Islet of Langerhans (tissue), 1 donor: ENCODE data around the gene SLC2A1.

Source experiments
- FAIRE-seq: peaks from one replicate; lab custom pipeline; 2011; peaks lifted over from hg19 to GRCh38; lab: Jason Lieb, UNC

SLC2A1 gene

DNA sequence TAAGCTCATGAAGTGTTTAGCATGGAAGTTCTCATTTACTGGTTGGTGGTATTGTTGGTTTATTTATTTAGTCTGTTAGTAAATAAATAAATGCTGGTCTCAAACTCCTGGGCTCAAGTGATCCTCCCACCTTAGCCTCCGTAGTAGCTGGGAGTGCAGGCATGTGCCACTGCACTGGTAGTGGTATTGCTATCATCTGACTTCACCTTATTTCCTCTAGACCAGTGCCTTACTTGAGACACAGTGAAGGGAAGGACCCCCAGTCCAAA is 1.4 kb upstream of the SLC2A1 start:
- FAIRE-seq = no peak

DNA sequence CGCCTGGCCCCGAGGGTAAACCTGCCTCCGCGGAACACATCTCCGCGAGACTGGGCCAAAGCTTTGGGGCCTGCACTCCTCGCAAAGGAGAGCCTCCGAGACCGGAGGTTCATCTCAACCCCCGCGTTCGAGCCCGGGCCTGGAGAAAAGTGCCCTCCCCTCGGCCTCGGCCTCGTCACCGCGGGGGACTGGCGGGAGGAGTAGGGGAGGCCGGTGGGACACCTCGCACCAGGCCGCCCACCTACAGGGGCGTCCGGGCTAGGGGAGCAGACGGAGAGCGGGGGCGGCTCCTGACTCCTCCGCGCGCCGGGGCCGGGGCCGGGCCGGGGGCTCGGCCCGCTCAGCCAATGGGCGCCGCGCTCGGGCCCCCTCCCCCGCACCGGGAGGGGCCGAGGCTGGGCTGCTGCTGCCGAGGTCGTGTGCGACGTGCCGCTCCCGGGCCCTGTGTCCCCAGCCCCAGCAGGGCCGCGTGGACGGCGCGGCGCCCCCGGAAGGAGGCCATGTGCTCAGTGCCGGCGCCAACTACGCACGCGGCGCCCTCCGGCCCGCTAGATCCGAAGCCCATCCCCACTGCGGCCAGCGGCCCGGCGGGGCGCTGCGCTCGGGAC is 684 bp downstream of the SLC2A1 start:
- no peak for FAIRE-seq

DNA sequence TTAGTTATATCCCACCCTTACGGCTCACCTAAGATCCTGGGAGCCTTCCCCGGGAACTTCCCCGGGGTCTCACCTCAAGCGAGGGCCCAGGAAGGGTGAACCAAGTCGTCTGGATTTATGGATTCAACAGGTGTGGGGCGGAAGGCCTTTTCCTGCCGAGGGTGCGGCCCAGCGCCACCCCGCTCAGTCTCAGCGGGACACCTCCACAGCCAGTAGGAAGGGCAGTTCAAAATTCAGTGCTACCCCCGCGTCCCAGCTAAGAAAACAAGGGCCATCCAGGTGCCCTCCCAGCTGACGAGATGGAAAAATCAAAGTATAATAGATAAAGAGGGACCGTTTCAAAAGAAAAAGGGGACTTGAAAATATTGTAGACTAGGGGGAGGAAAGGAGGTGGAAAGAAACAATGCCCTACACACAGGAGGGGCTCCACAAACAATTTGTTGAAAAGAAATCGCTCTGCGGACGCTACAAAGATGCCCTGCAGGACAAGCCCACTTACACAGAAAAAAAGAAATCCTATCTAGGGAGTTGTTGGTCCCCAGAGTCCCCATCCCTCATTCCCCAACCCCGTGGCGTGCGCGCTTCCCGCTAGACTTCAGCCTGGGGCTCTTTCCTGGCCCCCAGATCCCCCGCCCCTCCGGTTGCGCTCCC is 1.3 kb downstream of the SLC2A1 start:
- no peak for FAIRE-seq

DNA sequence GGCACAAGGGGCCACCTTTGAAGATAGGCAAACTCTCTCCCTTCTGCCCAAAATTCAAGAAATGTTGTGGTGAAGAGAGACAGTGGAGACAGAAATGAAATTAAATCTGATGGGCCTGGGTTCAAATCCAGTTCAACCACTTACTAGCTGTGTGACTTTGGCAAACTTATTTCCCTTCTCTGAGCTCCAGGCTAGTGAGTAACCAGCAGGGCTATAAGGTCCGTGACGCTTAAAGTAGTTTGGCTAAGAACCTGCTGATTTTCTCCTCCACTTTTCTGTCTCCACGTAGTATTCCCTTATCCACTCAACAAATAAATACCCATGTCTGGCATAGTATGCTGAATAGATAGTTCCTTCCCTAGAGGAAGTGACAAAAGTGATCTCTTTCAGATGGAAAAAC is 1.9 kb downstream of the SLC2A1 start:
- FAIRE-seq = no peak

DNA sequence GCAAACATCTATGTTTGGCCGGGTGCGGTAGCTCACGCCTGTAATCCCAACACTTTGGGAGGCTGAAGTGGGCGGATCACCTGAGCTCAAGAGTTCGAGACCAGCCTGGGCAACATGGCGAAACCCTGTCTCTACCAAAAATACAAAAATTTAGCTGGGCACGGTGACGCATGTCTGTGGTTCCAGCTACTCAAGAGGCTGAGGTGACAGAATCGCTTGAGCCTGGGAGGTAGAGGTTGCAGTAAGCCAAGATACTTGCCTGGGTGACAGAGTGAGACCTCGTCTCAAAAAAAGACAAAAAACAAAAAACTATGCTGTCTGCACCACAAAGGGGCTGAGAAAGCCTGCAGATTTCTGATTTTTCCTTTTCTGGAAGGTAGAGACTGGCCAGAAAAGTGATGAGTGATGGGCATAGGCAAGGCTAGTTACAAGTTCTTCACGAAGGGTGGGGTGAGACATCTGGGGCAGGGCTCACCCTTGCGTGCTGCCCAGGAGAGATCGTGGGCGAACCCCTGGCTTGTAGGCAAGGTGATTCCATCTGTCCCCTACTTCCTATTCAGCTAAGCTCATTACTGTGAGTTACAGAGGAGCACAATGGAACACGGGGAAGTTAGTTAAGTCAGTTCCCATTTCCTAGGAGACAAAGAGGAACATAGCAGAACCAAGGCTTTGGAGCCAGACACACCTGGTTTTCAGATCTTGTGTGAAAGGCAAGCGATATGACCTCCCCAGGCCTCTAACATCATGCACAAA is 3.2 kb downstream of the SLC2A1 start:
- FAIRE-seq = no peak

DNA sequence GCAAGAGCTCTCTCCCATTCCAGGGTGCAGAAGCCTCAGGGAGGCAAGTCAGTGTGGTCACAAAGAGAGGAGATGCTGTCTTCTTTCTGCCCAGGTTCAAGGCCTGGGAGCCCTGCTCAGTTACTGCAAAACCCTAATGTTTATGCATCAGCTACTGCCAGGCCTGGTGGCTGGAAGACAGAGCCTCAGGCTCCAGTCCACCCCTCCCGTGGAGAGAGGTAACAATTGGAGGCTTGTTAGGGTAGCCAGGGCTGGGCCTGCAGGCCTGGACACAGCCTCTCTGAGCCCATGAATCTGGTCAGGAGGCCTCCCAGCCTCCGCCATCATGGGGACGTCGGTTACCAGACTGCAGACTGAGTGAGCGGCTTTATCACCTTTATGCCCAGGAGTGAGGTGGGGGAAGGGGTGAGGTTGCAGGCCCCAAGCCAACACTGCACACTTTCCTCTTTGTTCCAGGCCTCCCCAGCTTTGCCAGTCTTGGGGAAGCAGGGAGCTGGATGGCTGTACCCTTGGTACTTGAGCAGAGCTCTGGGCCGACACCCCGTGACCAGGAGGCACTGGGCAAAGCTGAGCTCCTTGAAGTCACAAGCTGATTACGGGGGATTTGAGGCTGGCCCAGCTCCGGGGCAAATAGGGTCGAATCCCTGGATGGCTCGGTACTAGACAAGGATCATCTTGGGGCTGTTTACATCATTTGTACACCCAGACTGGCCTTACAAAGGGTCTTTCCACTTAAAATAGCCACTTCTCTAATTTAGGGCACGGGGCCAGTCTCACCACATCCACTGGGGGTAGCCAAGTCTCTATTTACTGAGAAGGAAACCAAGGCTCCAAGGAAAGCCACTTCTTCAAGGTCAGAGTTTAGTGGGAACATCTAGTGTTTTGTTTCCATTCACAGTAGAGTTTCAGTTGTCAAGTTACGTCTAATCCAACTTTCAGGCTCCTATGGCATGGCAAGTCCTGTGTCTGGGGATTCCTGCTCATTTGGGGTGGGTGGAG is 5.2 kb downstream of the SLC2A1 start:
- FAIRE-seq = no peak

DNA sequence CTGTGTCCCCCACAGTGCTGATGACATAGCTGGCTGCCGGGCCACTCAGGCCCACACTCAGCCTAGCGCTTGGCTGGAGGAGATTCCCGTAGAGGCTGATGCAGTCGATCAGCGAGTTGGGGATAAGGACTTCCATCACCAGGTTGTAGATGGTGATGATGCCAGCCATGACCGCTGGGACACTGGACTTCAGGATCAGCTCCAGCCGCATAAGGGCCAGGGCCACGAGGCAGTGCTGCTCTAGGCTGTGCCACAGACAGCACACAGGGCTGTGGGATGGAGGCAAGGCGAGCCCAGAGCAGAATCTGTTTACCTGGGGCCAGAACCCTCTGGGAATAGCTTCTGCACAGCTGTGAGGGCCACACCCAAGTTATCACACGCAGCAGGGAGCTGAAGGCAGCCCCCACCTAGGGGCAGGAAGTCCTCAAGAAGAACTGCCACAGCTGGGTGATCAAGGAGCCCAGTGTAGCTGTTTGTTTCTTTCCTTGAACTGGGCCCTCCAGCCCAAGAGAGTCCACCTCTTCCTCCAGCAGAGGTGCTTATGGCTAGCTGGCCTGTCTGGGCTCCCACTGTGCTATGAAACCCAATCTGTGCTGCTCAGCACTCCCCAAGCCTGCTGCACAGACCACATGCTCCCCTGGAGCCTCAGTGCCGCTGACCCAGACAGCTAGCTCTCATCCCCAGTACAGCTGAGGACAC is 6.2 kb downstream of the SLC2A1 start:
- FAIRE-seq = no peak

DNA sequence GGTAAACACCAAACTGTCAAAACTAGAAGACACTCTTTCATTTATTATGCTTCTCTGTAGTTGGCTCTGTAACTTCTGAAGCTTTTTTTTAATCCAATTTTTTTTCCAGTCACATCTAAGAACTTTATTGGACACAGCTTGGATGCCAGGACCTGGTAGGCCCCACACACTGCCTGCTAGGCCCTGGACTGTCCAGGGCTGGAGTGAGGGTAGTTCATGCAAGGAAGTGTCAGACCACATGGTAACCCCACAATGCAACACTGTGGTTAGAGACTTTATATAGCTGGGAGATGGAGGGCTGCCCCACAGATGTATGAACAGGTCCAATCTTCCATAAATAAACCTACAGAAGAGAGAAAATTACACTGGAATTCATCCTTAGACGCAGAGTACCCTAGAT is 7.1 kb downstream of the SLC2A1 start:
- FAIRE-seq = no peak

DNA sequence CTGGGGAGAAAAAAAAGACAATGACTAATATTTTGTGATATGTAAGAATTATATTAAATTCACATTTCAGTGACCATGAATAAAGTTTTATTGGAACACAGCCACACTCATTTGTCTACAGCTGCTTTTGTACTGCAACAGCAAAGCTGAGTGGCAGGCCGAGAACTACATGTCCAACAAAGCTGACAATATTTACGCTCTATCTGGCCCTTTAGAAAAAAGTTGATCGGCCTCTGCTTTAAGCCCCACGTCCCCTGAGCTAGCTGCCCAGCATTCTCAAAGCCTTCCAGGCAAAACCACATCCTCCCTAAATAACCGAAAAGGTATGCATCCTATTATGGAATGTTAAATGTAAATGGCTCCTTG is 8.6 kb downstream of the SLC2A1 start:
- FAIRE-seq = no peak

DNA sequence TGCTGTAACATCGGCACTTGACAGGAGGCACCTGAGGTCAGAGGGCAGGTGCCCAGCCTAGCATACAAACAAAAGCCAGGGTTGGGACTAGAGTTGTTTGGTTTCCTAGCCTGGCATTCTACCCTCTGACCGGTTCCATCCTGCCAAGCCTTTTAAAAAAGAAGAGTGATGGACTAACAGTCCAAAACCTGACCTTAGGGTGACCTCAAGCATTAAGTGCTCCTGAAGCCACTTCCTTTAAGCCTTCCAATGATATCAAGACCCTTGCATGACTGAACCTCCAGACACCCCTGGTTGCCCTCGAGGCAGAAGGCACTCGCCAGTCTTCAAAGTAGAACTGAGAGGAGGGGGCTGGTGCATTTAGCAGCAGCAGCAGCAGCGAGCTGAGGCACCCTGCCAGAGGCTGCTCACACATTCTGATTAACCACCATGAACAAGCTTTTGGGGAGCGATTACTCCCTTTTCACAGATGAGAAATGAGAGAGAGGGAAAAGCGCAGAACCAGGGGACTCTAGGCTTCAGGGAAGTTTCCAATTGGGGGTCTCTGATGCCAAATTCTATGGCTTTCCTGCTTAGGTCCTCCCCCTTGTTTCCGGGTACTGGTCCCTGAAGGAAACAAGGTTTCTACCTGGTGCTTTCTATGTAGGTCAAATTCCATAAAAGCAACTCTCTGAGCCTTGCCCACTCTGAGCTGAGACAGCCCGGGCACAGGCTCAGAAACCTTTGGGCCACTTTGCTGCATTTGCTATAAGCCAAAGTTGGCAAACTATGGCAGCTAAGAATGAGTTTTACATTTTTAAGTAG is 9.2 kb downstream of the SLC2A1 start:
- no peak for FAIRE-seq

DNA sequence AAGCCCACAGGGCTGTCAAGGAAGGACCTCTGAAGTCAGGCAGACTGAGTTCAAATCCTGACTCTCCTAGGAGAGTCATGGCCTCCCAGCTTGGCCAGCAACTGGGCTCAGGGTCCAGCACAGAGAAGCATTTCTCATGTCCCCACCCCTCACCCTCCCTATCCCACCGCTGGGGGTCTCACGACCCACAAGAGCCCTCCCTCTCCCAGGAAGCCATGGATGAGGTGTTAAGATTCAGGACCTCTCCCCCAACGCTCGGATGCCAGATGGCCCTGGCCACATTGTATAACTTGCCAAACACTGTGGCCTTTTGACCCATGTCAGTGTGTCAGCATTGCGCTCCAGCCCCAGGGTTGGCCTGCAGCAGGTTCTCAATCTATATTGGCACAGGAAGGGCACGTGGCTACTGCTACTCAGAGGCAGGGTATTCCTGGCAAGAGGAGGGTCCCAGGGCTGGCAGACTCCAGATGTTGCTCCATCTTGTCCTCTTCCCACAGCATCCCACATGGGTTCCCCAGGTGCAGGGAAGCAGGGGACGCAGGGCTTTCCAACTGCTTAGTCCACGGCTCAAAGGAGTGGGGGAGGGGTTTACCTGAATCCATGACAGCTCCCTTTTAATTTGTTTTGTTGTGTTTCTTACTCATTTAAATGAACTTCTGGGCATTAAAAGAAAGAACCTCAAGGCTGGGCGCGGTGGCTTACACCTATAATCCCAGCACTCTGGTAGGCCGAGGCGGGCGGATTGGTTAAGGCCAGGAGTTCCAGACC is 10.5 kb downstream of the SLC2A1 start:
- no peak for FAIRE-seq

DNA sequence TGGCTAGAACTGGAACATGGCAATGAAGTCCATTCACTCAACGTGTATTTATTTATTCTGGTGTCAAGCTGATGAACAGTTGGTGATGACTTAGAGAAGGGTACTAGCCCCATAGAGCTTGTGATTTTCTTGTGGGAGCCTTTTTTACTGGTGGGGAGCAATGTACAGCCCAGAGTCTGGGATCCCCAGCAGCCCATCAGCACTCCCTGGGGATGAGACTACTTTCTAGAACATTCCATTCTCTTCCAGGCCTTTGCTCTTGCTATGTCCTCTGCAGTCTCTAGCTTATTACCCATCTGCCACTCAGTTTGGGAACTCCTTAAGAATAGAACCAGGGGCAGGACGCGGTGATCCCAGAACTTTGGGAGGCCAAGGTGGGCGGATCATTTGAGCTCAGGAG is 11.6 kb downstream of the SLC2A1 start:
- FAIRE-seq = no peak

DNA sequence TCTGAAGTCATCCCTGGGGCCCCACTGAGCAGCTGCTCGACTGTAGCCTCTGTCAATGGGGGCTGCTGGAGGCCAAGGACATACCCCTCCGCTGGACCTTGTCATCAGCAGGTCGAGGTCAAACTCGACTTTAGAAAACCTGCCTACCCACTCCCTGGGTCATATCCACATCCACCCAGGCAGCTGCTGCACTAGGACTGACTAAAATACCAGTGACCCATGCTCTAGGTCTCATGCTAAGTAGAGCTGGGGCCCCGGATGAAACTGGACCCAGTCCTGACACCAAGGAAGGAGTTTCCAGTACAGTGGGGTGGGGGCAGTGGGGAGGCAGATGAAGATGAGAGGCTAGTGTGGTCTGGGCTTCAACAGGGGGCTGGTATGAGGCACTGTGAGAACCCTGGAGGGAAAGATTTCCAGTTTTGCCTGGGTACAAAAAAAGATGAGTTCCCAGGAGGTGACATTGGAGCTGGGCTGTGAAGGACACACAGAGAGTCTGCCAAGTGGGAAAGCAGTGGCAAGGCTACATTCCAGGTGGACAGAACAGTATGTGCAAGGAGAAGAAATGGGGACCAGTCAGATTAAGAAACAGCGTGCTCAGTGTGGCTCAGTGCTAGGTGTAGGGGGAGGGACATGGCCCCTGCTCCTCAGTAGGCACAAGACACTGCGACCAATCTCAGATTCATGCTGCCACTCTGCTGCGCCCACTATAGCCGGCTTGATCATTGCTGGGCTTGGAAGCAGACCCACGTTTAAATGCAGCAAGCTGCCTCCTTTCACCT is 12.4 kb downstream of the SLC2A1 start:
- no peak for FAIRE-seq

DNA sequence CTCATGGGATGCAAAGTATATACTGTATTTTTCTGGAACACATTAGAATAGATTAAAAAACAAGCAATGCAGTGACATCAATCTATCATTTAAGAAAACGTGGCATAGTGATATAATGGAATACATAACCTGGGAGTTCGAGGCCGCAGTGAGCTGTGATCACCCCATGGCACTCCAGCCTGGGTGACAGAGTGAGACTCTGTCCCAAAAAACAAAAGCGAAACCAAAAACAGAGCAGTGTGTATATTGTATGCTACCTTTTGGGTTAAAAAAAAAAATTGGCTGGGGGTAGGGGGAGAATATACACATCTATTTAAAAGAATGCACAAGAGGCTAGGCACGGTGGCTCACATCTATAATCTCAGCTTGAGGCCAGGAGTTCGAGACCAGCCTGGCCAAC is 13.5 kb downstream of the SLC2A1 start:
- no peak for FAIRE-seq

DNA sequence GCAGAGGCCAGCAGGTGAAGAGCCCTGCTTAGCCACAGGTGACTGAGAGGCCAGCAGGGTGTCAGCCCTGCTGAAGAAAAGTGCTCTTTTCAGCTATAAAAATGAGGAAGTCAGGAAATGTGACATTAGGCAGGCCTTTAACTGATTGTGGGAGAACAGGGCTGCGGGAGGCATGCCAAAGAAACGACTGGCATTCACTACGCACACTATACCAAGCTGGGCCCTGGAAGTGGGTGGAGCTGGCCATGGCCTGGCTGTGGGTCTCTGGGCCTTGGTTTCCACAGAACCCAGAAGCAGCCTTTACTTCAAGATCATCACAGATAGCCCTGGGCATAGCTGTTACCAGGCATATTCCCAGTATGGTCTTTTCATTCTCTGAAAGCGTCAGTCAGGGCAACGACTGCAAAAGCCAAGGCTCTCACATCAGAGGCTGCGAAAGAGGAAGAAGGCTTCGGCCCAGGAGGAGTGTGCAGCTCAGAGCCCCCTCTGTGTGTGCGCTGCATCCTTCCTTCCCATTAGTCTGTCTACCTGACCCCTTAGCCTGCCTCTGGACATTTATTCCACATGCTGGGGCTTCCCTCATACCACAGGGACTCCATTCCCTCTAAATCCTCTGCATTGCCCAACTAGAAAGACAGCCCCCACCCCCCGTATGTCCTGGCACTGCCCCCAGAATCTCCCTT is 14.3 kb downstream of the SLC2A1 start:
- no peak for FAIRE-seq

DNA sequence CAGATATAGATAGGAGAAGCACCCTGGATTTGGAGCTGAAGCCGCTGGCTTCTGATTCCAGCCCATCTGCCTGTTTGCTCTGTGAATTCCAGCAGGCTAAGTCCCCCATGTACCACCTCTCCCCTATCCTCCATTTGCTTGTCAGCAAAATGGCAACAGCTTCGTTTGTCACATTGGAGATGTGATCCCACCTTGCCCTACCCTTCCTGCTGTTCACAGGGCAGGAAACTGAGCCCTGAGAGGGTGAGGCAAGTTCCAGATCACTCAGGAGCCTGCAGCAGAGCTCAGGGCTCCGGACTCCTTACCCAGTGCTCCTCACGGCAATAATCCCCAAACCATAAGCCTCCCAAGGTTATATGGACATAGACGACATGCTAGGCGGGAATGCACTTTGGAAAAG is 14.9 kb downstream of the SLC2A1 start:
- FAIRE-seq = no peak

DNA sequence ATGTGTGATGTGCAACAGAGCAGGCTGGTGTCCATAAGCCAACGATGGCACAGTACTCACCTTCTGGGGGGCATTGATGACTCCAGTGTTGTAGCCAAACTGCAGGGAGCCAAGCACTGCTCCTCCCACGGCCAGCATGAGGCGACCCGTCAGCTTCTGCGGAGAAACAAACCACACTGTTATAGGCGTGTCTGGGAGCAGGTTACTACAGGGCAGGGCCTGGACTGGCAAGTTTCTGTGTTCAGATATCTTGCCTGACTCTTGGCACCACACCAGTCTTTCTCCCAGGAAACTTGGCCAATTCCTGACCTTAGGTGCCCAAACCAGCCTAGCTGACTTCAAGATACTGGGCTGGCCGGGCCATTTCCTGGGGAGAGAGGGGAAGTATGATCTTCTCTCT is 15.5 kb downstream of the SLC2A1 start:
- FAIRE-seq = no peak

DNA sequence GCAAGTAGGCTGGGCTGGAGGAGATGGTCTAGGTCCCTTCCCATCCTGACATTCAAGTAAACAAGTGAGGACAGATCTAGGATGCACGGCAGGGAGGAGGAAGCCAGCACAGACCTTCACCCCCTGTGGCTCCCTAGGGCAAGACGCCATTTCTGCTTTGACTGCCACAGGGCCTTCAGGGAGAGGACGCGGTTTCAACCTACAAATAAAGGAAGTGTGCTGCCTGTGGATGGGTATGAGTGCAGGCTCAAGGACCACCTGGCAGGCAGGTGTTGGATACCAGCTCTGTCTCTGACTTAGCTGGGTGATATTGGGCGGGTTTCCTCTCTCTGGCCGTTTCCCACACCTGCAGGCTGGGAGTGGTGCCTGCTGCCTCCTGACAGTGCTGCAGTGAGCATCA is 16.2 kb downstream of the SLC2A1 start:
- FAIRE-seq = no peak

DNA sequence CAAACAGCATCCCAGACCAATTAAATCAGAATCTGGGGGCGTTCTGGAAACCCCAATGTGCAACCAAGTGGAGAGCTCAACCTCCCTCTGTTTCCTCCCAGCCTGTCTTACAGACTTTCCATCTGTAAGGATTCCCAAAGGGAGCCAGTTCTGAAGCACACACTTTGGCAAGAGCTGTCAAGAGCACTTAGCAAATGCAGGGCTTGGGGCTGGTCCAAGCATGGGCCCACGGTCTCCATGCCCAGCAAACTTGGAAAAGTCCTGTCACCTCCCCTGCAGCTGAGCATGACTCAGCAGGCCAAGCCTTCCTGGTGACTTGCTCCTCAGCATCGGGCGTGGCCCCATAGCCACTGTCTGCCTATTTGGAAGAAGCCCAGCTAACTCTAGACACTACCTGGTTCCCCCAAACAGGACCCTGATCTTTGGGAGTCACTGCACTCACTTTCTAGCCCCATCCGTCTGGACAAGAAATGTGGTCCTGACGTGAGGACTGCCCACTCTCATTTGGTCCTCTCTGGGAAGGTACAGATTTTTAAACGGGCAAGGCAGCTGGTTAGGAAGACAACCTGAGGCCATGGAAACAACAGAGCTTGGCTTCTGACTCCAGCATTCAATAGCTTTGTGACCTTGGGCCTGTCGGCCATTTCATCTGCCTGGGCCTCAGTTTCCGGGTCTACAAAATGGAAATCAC is 16.9 kb downstream of the SLC2A1 start:
- FAIRE-seq = no peak
